SK-N-MC (cell line): Measurements from ENCODE around the gene ZNF366.

Experiments
- FOXP2 ChIP-seq: optimal IDR thresholded peaks from 2 replicates; pipeline ENCODE3; 2011; ENCODE audit warnings: mild to moderate bottlenecking, moderate library complexity; ENCODE audit not compliant: insufficient read depth; ENCODE audit errors: extremely low read length, control extremely low read depth
- POLR2AphosphoS5 ChIP-seq: IDR thresholded peaks from 2 replicates; pipeline ENCODE4 v1.6.1; 2012; ENCODE audit warnings: mild to moderate bottlenecking, low read depth, low read length, borderline replicate concordance

DNA sequence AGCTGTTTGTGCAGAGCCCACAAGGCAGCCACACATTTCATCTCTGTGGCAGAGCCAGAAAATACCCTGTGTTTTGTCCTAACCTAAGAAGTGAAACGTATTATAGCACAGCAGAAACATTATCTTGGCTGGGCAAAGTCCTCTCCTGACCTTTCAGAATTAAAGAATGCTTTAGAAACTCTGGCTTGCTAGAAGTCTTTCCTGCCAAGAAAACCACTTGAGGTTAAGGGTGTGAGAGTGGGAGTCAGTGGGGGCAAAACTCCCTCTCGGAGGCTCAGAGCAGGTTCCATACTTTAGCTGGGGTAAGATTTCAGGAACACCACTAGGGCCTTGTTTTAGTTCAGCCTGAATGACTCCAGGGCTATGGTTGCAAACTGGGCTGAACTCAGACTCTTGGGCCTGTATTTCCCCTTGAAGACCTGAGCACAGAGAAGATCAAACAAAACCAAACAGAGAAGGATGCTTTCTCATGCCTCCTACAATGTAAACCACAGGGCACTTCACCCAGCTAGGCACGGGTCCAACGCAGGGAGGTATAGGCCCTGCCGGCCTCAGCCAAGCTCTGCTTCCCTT is 48.0 kb downstream of the ZNF366 start:
- TF ChIP-seq FOXP2 (no peak), POLR2AphosphoS5 (no peak)
